Astrocyte of the spinal cord (primary cell): ENCODE results near the gene CD40LG.

ENCODE experiments used
- DNase-seq: peaks from one replicate; pipeline ENCODE4 v3.0.0; 2011; ENCODE audit warnings: low read depth, low spot score
- H3K4me3 ChIP-seq: 2 replicates; pipeline ENCODE4 v1.5.1; 2011; ENCODE audit warnings: low read depth, mild to moderate bottlenecking, low read length, moderate library complexity
- CTCF ChIP-seq: IDR thresholded peaks from 2 replicates; pipeline ENCODE4 v1.5.1; 2012; ENCODE audit warnings: low read depth, mild to moderate bottlenecking, low read length, inconsistent platforms
- in situ Hi-C: cut with HindIII; loops from 2 replicates; pipeline ENCODE4 v1.10.0; 2017; ENCODE audit warnings: low sequenced_read_pairs

CD40LG gene

DNA sequence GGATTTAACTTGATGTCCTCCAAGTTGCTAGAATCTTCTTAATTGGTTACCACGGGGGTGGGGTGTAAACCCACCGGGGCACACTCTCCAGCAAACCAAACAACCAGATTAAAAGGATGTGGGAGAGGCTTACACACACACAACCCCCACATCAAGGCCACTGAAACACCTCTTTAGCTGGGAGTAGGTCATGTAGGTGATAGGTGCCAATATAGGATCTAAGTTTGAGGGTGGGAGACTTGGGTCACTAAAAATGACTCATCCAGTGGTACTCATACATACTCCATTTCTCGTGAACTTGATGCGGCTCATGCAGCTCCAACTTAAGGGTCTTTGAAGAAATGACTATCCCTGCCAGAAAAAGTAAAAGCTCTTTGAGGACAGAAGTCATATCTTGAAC lies 20.5 kb upstream of the CD40LG start:
- TF ChIP-seq CTCF: no peak
- in situ Hi-C loops: no loop called here
- no peak for DNase-seq
- H3K4me3 ChIP-seq: no peak overlapping the region

- in situ Hi-C loops: no loop called here
- no peak for TF ChIP-seq CTCF
- H3K4me3 ChIP-seq: no peak overlapping the region
- DNase-seq: no peak
These were observed 18.7 kb upstream of the CD40LG start for GRCh38 chrX:136629084-136629750.

DNA sequence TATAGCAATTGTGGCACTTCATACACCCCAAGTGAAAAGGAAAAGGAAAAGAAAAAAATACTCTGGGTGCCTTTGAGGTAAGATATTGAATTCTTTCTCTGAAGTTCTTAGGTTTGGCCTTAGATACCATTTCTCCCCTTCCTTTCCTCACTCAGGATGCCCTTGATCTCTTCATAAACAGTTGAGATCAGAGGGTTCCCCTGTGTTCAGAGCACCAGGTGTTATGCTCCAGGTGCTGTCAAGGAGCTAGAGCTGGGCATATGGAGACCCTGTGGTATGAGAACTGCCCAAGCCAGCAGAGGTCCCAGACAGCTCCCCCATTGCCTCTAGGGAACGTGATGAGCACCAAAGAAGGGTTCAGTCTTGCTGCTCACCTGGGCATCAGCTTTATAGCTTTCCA lies 17.1 kb upstream of the CD40LG start:
- in situ Hi-C loops: no loop called here

DNA sequence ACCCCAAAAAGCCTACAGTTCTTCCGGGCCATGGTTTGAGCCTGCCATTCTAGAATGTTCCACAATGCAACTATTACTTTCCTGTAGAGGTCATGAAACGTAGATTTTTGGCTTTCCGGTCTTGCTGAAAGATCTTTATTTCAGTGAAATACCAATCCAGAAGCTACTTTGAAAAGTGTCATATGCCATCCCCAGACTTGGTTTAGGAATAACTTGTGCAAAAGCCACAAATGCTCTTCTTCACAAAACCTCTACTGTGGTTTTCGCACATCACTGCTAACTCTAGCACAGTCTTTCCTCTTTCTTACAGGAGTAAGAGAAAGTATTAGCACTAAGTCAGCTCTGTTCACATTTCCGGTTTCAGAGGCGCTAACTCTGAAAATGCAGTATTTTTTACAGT lies 12.7 kb upstream of the CD40LG start:
- H3K4me3 ChIP-seq: no peak overlapping the region
- in situ Hi-C loops: no loop called here
- DNase-seq: no peak
- TF ChIP-seq CTCF: no peak

More for the DNA sequence above, 17.1 kb upstream of the CD40LG start:
- TF ChIP-seq CTCF: no peak
- H3K4me3 ChIP-seq: no peak overlapping the region
- DNase-seq: no peak

GRCh38 chrX:136636121-136636520 lies 11.8 kb upstream of the CD40LG start:
- DNase-seq: no peak
- no peak overlapping the region for H3K4me3 ChIP-seq
- no peak for TF ChIP-seq CTCF
- in situ Hi-C loops: no loop called here

DNA sequence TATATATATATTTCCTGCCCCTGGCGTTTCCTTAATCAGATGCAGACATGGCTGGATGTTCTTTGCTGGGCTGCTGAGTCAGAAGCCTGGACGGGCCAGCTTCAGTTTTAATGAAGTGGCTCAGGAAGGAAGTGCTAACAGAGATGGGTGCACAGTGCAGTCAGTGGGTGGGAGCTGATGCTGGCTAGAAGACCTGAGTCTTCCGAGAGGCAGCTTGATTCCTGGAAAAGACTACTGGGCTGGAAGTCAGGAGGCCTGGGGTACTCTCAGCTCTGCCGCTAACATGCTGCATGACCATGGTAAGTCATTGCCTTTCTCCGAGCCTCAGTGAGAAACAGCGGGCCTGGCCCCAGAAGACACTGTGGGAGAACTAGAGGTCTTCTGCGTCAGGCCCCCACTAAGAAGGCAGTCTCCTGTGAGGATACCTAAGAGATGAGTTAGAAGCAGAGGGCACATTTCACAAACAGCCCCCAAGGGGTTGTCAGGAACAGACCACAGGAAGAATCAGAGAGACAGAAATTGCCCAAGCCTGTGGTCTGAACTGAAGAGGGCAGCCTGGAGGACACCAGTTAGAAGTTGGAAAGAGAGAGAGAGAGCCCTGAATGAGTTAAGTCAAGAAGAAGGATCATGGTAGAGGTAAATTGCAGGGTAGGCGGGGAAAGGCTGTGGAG lies 8.3 kb upstream of the CD40LG start:
- in situ Hi-C loops: no loop called here
- peak; percentile 6 for DNase-seq
- no peak overlapping the region for H3K4me3 ChIP-seq
- no peak for TF ChIP-seq CTCF
